H1 (cell line): ENCODE measurements around the gene ZWILCH. TPM values are rescaled to one million over a fixed set of nuclear protein-coding genes. Genes with fewer than 3 reads are reported as not detected.

Experiments
- CTCF ChIA-PET: fragments of 300-600 bp; sonication (Branson Sonifier 250); formaldehyde crosslinking; loops from one replicate; lab custom pipeline; 2021; ENCODE audit not compliant: partially characterized antibody; lab: Charles Lee
- POLR2A ChIA-PET: fragments of 300-600 bp; sonication (Branson Sonifier 250); formaldehyde crosslinking; loops from one replicate; lab custom pipeline; 2021; ENCODE audit warnings: inconsistent platforms; ENCODE audit not compliant: partially characterized antibody; lab: Charles Lee
- DNase-seq, 2 experiments: peaks; one replicate each; pipeline versions ENCODE4 v3.0.0 to v3.0.0-alpha.2; 2010 to 2022; ENCODE audit warnings: low spot score in 2 of 2, low read depth in 1 of 2, mixed read lengths in 1 of 2
- FAIRE-seq: peaks from 2 replicates; lab custom pipeline; 2011; peaks lifted over from hg19 to GRCh38; lab: Jason Lieb, UNC
- H2AFZ ChIP-seq: 2 replicates; pipeline ENCODE4 v1.8.1; 2012; ENCODE audit warnings: low read length, inconsistent platforms
- H2AK5ac ChIP-seq: 2 replicates; pipeline ENCODE4 v1.6.1; 2013; ENCODE audit warnings: low read depth, low read length
- H2BK120ac ChIP-seq: replicated peaks from 2 replicates; pipeline ENCODE3; 2013; ENCODE audit warnings: low read depth, low read length, inconsistent platforms
- H2BK12ac ChIP-seq: 2 replicates; pipeline ENCODE4 v1.6.1; 2013; ENCODE audit warnings: low read depth, low read length
- H2BK15ac ChIP-seq: 2 replicates; pipeline ENCODE4 v1.6.1; 2013; ENCODE audit warnings: low read length
- H2BK20ac ChIP-seq: 2 replicates; pipeline ENCODE4 v1.6.1; 2013; ENCODE audit warnings: low read length
- H2BK5ac ChIP-seq: 2 replicates; pipeline ENCODE4 v1.6.1; 2013; ENCODE audit warnings: low read depth, low read length
- H3K14ac ChIP-seq: 2 replicates; pipeline ENCODE4 v1.6.1; 2013; ENCODE audit warnings: inconsistent platforms; ENCODE audit not compliant: insufficient read length
- H3K18ac ChIP-seq: 2 replicates; pipeline ENCODE4 v1.6.1; 2013; ENCODE audit warnings: low read length; ENCODE audit errors: extremely low read depth
- H3K23ac ChIP-seq: 2 replicates; pipeline ENCODE4 v1.6.1; 2013; ENCODE audit warnings: inconsistent platforms; ENCODE audit not compliant: insufficient read length
- H3K23me2 ChIP-seq: 2 replicates; pipeline ENCODE4 v1.6.1; 2013; ENCODE audit warnings: low read depth, low read length
- H3K27ac ChIP-seq: 2 replicates; pipeline ENCODE4 v1.6.1; 2011; ENCODE audit warnings: low read depth, low read length, inconsistent platforms
- H3K27me3 ChIP-seq, 4 experiments: replicated peaks in 1 of 4; 1 replicate in 1 of 4; 2 replicates in 3 of 4; pipeline versions ENCODE4 v1.6.1 to v1.8.1; 2011 to 2013; ENCODE audit warnings: low read length in 3 of 4, mild to moderate bottlenecking in 3 of 4, inconsistent platforms in 2 of 4, mixed read lengths in 2 of 4, moderate library complexity in 1 of 4; ENCODE audit not compliant: control insufficient read depth in 3 of 4, insufficient read depth in 3 of 4; ENCODE audit errors: extremely low read depth in 1 of 4
- H3K36me3 ChIP-seq, 4 experiments: 2 replicates each; pipeline versions ENCODE4 v1.6.1 to v1.8.1; 2011 to 2013; ENCODE audit warnings: mild to moderate bottlenecking in 4 of 4, low read length in 3 of 4, moderate library complexity in 2 of 4, control low read depth in 1 of 4, inconsistent platforms in 1 of 4; ENCODE audit not compliant: insufficient read depth in 4 of 4, control insufficient read depth in 2 of 4
- H3K4ac ChIP-seq: replicated peaks from 2 replicates; pipeline ENCODE3; 2013; ENCODE audit warnings: low read length, low read depth, mixed read lengths, inconsistent platforms; ENCODE audit not compliant: insufficient read length
- H3K4me1 ChIP-seq, 4 experiments: replicated peaks in 1 of 4; 1 replicate in 1 of 4; 2 replicates in 3 of 4; pipeline versions ENCODE4 v1.6.1 to v1.8.1; 2011 to 2013; ENCODE audit warnings: low read length in 3 of 4, inconsistent platforms in 2 of 4, mixed read lengths in 1 of 4; ENCODE audit not compliant: insufficient read depth in 4 of 4, control insufficient read depth in 3 of 4
- H3K4me2 ChIP-seq, 2 experiments: 2 replicates each; pipeline versions ENCODE4 v1.6.1 to v1.8.1; 2011 to 2013; ENCODE audit warnings: low read depth in 2 of 2, low read length in 2 of 2, control low read depth in 1 of 2, inconsistent platforms in 1 of 2, mild to moderate bottlenecking in 1 of 2; ENCODE audit not compliant: insufficient read depth in 1 of 2
- H3K4me3 ChIP-seq, 4 experiments: fragments of 200-600, 300-600 bp in 1 of 4; sonication (generic), shearing (Covaris generic), sonication (Bioruptor Twin) in 1 of 4; 2 replicates each; pipeline versions ENCODE4 v1.5.1 to v1.8.1; 2011 to 2016; ENCODE audit warnings: low read length in 4 of 4, low read depth in 3 of 4, control low read depth in 2 of 4, inconsistent platforms in 2 of 4, mild to moderate bottlenecking in 2 of 4, mixed read lengths in 1 of 4, moderate library complexity in 1 of 4; ENCODE audit not compliant: insufficient read depth in 2 of 4; ENCODE audit errors: extremely low read depth in 1 of 4
- H3K56ac ChIP-seq: replicated peaks from 2 replicates; pipeline ENCODE3; 2013; ENCODE audit warnings: low read depth, mild to moderate bottlenecking, mixed read lengths, low read length, inconsistent platforms; ENCODE audit not compliant: insufficient read length
- H3K79me1 ChIP-seq: 2 replicates; pipeline ENCODE4 v1.6.1; 2013; ENCODE audit warnings: low read depth, low read length, control low read depth
- H3K79me2 ChIP-seq, 2 experiments: 2 replicates each; pipeline versions ENCODE4 v1.6.1 to v1.8.1; 2012 to 2013; ENCODE audit warnings: low read length in 2 of 2, mild to moderate bottlenecking in 2 of 2, inconsistent platforms in 1 of 2; ENCODE audit not compliant: insufficient read depth in 2 of 2, control insufficient read depth in 1 of 2
- H3K9ac ChIP-seq, 4 experiments: replicated peaks in 1 of 4; 1 replicate in 1 of 4; 2 replicates in 3 of 4; pipeline versions ENCODE4 v1.6.1 to v1.8.1; 2011 to 2013; ENCODE audit warnings: low read depth in 3 of 4, low read length in 3 of 4, control low read depth in 2 of 4, mild to moderate bottlenecking in 2 of 4, moderate library complexity in 2 of 4, inconsistent platforms in 1 of 4; ENCODE audit errors: extremely low read depth in 1 of 4
- H3K9me3 ChIP-seq, 2 experiments: 2 replicates each; pipeline versions ENCODE4 v1.6.1 to v1.8.1; 2012 to 2013; ENCODE audit warnings: mild to moderate bottlenecking in 2 of 2, moderate library complexity in 2 of 2, control low read depth in 1 of 2, inconsistent platforms in 1 of 2, low read depth in 1 of 2, low read length in 1 of 2, mixed read lengths in 1 of 2; ENCODE audit not compliant: insufficient read depth in 2 of 2
- H4K20me1 ChIP-seq, 2 experiments: replicated peaks in 1 of 2; 2 replicates each; pipeline versions ENCODE3 to v1.8.1; 2011 to 2013; ENCODE audit warnings: inconsistent platforms in 2 of 2, low read length in 2 of 2, mild to moderate bottlenecking in 1 of 2; ENCODE audit not compliant: insufficient read depth in 2 of 2, control insufficient read depth in 1 of 2
- H4K5ac ChIP-seq: 2 replicates; pipeline ENCODE4 v1.6.1; 2013; ENCODE audit warnings: low read length, low read depth, mixed read lengths, inconsistent platforms; ENCODE audit not compliant: insufficient read length
- H4K8ac ChIP-seq: 2 replicates; pipeline ENCODE4 v1.8.0; 2013; ENCODE audit warnings: mild to moderate bottlenecking, moderate library complexity, low read length, inconsistent platforms; ENCODE audit not compliant: insufficient read depth; ENCODE audit errors: extremely low read depth
- H4K91ac ChIP-seq: replicated peaks from 2 replicates; pipeline ENCODE3; 2013; ENCODE audit warnings: low read length, mixed read lengths, inconsistent platforms; ENCODE audit not compliant: insufficient read length
- BCL11A ChIP-seq, 2 experiments: IDR thresholded peaks; one replicate each; pipeline ENCODE4 v1.6.1; 2011; ENCODE audit warnings: low read depth in 2 of 2, low read length in 2 of 2, mild to moderate bottlenecking in 2 of 2
- GTF2F1 ChIP-seq: IDR thresholded peaks from 2 replicates; pipeline ENCODE4 v1.6.1; 2012; ENCODE audit warnings: low read depth, low read length, improper control_type of control experiment, borderline replicate concordance
- HDAC6 ChIP-seq: IDR thresholded peaks from one replicate; pipeline ENCODE4 v1.7.1; 2012; ENCODE audit warnings: low read depth, mild to moderate bottlenecking, inconsistent platforms, low read length, moderate library complexity
- KDM1A ChIP-seq: fragments of 200-600, 300-600 bp; sonication (generic); IDR thresholded peaks from 2 replicates; pipeline ENCODE4 v1.7.1; 2016; ENCODE audit warnings: mild to moderate bottlenecking, low read length, borderline replicate concordance
- SIN3A ChIP-seq, 2 experiments: IDR thresholded peaks in 1 of 2; conservative IDR thresholded peaks in 1 of 2; 2 replicates each; pipeline ENCODE4 v1.6.1; 2011 to 2012; ENCODE audit warnings: low read length in 2 of 2, improper control_type of control experiment in 1 of 2, low read depth in 1 of 2, mild to moderate bottlenecking in 1 of 2
- SP1 ChIP-seq: IDR thresholded peaks from 2 replicates; pipeline ENCODE4 v1.6.1; 2011; ENCODE audit warnings: low read depth, low read length
- SP2 ChIP-seq: IDR thresholded peaks from 2 replicates; pipeline ENCODE4 v1.6.1; 2012; ENCODE audit warnings: mild to moderate bottlenecking, low read length, inconsistent platforms
- TCF12 ChIP-seq: IDR thresholded peaks from 2 replicates; pipeline ENCODE4 v1.6.1; 2011; ENCODE audit warnings: low read depth, mild to moderate bottlenecking, low read length
- TEAD4 ChIP-seq: IDR thresholded peaks from 2 replicates; pipeline ENCODE4 v1.6.1; 2012; ENCODE audit warnings: low read depth, low read length, inconsistent platforms, mixed read lengths
- ZNF274 ChIP-seq: IDR thresholded peaks from 2 replicates; pipeline ENCODE4 v1.7.0; 2012; ENCODE audit warnings: low read length, borderline replicate concordance; ENCODE audit errors: extremely low read depth
- WGBS, 2 experiments: shearing (Covaris generic) in 1 of 2; methylation state at CpG; one replicate each; pipeline versions ENCODE4 v1.1.6 to v1.1.7; 2013 to 2015; ENCODE audit warnings: low lambda C conversion rate in 2 of 2, mixed read lengths in 2 of 2, inconsistent platforms in 1 of 2, low coverage in 1 of 2, missing lambda C conversion rate in 1 of 2; ENCODE audit not compliant: insufficient replicate concordance in 2 of 2, insufficient coverage in 1 of 2, insufficient read length in 1 of 2; ENCODE audit errors: extremely low coverage in 1 of 2, missing lambda C conversion rate in 1 of 2; 5-methylcytosine and 5-hydroxymethylcytosine counted together
- polyA plus RNA-seq, 7 experiments: library from polyadenylated mRNA; depleted of rRNA in 3 of 7; stranded (reverse) in 5 of 7; unstranded in 2 of 7; fragments of >200 nt in 5 of 7; fragments of 200-250 nt in 2 of 7; gene quantifications; 1 replicate in 5 of 7; 2 replicates in 1 of 7; 4 replicates in 1 of 7; pipeline versions ENCODE4 v1.2.1 to v1.2.3, GENCODE V29; 2011 to 2013; ENCODE audit warnings: missing spikeins in 2 of 7, mixed read lengths in 2 of 7
- total RNA-seq: library from RNA; stranded (reverse); fragmentation: NEBNext Ultra II Directional; extraction: Animal tissue kit (Norgen Biotek cat#: 25700); gene quantifications from 2 replicates; pipeline ENCODE4 v1.2.1, GENCODE V29; 2021

The ZWILCH gene
- total and polyA plus RNA-seq, 2 of the 8 experiments (the other 6 are each of a cell fraction or from before 2014, with no cell fraction given): 18.1 to 61.5 TPM

GRCh38 chr15:66474135-66474534, 31.0 kb upstream of the ZWILCH start:
- CTCF ChIA-PET: interaction anchor here (0.6 to 5.4 kb wide), 10 partner anchors 10 to 363 kb away, joined by 3 to 40 read pairs (median 3); partner anchors contain the start of genes MAP2K1 and SNAPC5
- TF ChIP-seq BCL11A (IDR thresholded peaks at IDR 0.05; ENCODE audit: low read depth in 2 of 2, low read length in 2 of 2) (no peak), GTF2F1 (no peak), TCF12 (no peak), SP1 (0 out of 2 replicates have a peak, but pooled peaks have one; percentile 34), HDAC6 (no peak), SP2 (no peak), SIN3A (conservative IDR thresholded peaks at IDR 0.05 in 1 of 2, IDR thresholded peaks at IDR 0.05 in 1 of 2; ENCODE audit: low read depth in 1 of 2, low read length in 2 of 2) (peak in 1 of 2 experiments; percentile 57; a peak in 1 of 4 replicates), ZNF274 (no peak), TEAD4 (no peak), KDM1A (no peak)

More at GRCh38 chr15:66474135-66474534, 31.0 kb upstream of the ZWILCH start:
- Histone ChIP-seq H2BK120ac (peak overlapping the region; percentile 94), H3K27me3 (no peaks in the 10 kb centered on the region), H3K79me2 (peaks cover 0 to 24% of the 10 kb centered on the region in 2 experiments; a peak in 1 of 4 replicates), H2BK20ac (peak overlapping the region; percentile 53; the same call in 1 of the 2 replicates), H4K20me1 (peaks cover 0 to 3% of the 10 kb centered on the region in 2 experiments), H2AK5ac (peak overlapping the region; percentile 77; the same call in 1 of the 2 replicates), H3K9me3 (no peaks in the 10 kb centered on the region), H3K23ac (no peak overlapping the region), H2AFZ (no peak overlapping the region), H3K14ac (no peak overlapping the region), H3K23me2 (no peaks in the 10 kb centered on the region), H3K36me3 (no peaks in the 10 kb centered on the region), H2BK15ac (0 out of 2 replicates have a peak overlapping the region, but pooled peaks have one; percentile 72), H3K56ac (no peak overlapping the region), H3K4me3 (peak overlapping the region in 2 of 4 experiments; percentile 13 to 32; a peak in 3 of 8 replicates), H3K79me1 (no peaks in the 10 kb centered on the region; the same call in 1 of the 2 replicates), H4K8ac (no peak overlapping the region), H3K27ac (peak overlapping the region; percentile 64; the same call in 1 of the 2 replicates), H2BK5ac (peak overlapping the region; percentile 71; the same call in 1 of the 2 replicates), H4K5ac (peak overlapping the region; percentile 65), H3K4ac (peak overlapping the region; percentile 96), H3K4me1 (peaks cover 23 to 58% (median 44%) of the 10 kb centered on the region in 4 experiments), H4K91ac (peak overlapping the region; percentile 92), H2BK12ac (peak overlapping the region; percentile 50; the same call in 1 of the 2 replicates), H3K9ac (peak overlapping the region in 1 of 4 experiments; percentile 49; a peak in 1 of 7 replicates), H3K4me2 (peak overlapping the region; percentile 45 to 78), H3K18ac (peak overlapping the region; percentile 91)
- peak; percentile 93 for FAIRE-seq
- peak in 1 of 2 experiments; percentile 50 for DNase-seq
- WGBS, 2 experiments: 2% methylated on average over 2 of the region's 2 CpGs; no CpG with 5 or more reads in 1 of the 2 experiments
- POLR2A ChIA-PET: interaction anchor here (1.0 to 3.1 kb wide), 7 partner anchors 11 to 70 kb away, joined by 4 to 24 read pairs (median 9); partner anchors contain the start of genes RPL4, SNAPC5 and ZWILCH
